GM19238 (cell line): Measurements from ENCODE around the gene DRC1.

ENCODE experiments used
- DNase-seq: peaks from one replicate; pipeline ENCODE4 v3.0.0; 2011; ENCODE audit warnings: low spot score; ENCODE audit not compliant: insufficient read length

Gene DRC1

DNA sequence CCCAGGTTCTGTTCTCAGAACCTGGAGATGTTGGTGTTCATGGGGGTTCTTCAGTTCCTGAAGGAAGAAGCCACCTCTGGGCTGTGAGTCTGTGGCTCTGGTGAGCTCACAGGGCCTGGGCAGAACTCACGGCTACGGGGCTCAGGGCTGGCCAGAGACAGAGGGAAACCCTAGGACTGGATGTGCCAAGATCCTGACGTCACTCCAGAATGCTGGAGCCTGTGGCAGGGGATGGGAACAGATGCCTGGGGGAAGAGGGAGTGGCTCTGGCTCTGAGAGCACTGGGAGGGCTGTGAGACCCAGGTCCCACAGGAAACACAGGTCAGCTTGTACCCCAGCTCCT lies 76.2 kb downstream of the DRC1 start, which contains the start of gene OTOF:
TSS of gene OTOF (minus strand) at position 214 of the 343 bp plus-strand sequence.
- DNase-seq = no peak

DNA sequence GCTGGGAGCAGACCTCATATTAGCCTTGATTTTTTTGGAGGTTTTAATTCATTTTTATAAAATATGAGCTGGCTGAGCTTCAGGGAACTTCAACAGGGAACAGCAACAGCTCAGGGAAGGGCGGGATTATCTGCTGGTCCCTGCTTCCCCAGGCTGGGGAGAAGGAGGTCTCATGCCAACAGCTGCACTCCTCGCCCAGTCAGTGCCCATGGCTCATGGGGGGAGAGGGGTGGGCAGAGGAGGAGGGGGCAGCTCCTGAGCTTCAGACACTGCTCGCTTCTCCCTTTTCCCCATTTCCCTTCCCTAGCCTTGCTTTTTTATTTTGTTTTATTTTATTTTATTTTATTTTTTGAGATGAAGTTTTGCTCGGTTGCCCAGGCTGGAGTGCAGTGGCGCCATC lies 76.6 kb downstream of the DRC1 start:
- DNase-seq = no peak

DNA sequence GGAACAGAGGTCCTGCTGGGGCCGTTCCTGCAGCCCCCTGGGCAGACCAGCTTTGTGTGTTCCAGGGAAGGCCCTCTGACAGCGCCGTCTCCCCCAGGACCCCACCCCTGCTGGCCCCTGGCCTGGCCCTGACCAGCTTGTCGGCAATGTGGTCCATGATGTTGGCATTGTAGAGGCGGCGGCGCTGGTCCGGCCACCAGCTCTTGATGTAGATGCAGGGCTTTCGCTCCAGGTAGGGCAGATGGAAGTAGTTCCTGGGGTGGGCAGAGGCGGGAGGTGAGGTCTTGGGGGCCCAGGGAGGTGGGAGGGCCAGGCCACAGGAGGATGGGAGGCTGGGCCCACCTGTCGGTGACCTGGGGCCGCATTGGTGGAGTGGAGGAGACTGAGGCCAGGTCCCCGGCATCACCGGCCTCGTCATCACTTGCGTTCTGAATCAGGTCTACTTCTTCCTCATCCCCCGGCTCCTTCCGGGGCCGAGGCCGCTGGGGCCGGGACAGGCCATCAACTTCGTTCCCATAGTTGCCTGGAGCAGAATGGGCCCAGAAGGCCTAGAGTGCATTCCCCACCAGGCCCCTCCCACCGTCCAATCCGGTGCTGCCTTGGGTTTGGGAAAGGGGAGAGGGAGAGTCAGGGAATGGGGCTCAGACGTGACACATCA lies 77.5 kb downstream of the DRC1 start:
- no peak for DNase-seq

DNA sequence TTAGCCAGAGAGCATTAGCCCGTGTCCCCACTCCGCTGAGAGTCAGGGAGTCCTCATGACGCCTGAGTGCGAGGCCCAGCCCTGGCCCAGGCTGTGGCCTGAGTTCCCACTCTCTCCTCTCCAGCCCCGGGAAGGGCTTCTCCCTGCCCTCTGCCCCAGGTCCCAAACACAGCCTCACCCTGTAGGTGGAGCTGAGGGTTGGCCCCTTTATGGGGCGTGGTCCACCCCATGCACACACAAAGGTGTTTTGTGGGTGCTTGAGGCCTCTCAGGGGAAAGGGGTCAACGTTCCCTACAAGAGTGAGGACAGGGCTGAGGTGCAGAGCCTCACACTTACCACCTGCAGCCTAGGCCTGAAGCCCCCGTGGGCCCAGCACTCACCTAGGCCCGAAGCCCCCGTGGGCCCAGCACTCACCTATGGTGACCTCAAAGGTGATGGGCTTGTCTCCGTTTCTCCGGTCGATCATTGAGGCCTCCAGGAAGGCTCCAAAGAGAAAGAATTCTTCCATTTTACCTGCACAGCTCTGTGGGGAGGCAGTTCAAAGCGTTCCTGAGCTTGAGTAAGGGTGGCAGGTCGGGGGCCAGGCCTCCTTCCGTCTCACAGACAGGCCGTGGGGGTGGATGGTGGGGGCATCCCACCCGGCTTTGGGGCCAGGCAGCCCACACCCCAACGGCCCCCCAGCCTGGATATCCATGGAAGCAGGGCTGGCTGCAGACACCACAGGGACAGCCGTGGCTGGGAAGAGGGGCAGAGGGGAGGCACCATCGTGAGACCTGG lies 78.3 kb downstream of the DRC1 start:
- DNase-seq = no peak

DNA sequence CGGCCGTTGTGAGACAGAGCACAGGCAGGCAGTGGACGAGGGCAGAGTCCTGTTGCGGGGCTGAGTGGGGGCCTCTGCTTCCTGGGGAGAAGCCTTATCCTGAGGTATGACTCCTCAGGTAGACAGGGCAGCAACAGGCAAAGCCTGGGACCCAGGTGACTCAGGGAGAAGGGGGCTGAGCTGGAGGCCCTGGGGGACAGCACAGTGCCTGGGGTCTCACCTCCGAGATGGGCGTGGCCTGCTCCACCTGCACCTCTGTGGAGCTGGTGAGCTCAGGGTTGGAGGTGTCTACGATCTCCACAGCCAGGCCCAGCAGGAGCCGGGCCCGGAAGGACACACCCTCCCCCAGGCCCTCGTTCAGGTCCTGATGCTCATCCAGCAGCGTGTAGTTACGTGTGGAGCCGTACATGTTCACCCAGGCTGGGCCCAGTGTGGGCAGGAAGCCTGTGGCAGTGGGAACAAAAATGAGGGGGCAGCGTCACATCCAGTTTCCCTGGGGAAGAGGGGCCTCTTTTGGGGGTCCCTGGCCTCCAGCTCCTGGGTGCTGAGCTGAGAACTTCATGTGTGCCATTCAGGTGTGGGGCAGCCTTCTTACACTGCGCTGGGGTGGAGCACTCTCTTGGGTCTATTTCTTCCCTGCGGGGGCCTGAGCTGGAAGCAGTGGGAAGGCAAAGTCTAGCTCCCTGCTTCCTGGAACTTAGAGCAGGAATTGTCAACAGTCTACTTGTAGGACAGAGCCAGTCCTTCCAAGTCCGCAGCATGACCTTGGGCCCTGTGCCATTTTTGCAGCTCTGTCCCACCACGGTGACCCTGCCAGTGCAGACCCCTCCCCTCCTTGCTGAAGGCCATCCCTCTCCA lies 79.1 kb downstream of the DRC1 start:
- DNase-seq = no peak

DNA sequence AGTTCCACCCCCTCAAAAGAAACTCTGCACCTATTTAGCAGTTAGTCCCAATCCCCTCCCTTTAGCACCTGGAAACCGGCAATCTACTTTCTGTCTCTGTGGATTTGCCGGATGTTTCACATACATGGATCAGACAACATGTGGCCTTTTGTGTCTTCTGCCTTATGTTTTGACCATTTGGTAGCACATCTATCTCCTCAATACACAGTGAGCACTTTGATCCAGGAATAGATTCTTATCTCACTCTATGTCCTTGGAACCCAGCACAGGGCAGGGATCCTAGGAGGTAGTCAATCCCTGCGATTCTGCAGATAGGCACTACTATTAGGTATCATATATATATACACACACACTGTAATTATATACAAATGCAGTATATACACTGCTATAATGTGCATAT lies 80.0 kb downstream of the DRC1 start:
- no peak for DNase-seq

DNA sequence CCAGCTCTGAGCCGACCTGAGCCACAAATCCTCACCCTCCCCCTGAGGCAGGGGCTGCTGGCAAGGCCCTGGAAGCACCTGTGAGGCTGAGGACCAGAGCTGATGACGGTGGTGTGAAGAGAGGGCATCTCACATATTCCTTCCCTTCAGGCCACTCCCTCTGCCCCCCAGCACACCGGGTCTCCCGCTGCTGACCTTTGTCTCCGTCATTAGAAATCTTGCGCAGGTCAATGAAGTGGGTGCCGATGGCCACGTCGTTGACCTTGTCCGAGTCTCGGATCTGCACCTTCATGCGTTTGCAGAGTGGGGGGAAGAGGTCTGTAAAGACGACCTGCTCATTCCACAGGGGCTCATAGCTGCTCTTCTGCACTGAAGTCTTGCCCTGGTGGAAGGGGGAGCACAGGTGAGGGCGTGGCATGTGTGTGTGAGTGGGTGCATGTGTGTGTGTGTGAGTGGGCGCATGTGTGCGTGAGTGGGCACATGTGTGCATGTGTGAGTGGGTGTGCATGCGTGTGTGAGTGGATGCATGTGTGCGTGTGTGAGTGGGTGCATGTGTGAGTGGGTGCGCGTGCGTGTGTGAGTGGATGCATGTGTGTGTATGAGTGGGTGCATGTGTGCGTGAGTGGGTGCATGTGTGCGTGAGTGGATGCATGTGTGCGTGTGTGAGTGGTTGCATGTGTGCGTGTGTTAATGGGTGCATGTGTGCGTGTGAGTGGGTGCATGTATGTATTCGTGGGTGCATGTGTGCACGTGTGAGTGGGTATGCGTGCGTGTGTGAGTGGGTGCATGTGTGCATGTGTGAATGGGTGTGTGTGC lies 80.7 kb downstream of the DRC1 start:
- DNase-seq = no peak

DNA sequence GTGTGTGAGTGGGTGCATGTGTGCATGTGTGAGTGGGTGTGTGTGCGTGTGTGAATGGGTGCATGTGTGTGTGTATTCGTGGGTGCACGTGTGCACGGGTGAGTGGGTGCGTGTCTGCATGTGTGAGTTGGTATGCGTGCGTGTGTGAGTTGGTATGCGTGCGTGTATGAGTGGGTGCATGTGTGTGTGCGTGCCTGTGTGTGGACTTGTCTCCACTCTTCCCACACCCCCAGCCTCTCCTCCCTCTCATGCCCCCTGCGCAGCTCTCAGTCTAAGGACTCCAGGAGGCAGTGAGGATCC lies 81.3 kb downstream of the DRC1 start:
- DNase-seq = no peak

DNA sequence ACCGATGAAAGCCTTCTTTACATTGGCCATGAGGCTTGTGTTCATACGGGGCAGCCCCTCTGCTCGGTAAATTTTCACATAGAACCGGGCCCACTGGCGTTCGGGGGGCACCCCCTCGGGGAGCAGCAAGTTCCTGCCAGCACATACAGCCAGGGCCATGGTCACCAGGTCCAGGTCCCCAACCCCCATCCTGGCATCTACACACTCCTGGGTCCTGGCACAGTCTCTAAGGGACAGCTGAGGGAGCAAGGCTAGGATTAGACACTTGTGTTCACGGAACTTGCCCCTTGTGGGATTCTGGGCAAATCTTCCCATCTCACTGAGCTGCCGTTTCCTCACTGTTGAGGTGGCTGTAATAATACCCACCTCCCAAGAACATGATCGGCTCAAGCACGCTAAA lies 81.8 kb downstream of the DRC1 start:
- DNase-seq = no peak

DNA sequence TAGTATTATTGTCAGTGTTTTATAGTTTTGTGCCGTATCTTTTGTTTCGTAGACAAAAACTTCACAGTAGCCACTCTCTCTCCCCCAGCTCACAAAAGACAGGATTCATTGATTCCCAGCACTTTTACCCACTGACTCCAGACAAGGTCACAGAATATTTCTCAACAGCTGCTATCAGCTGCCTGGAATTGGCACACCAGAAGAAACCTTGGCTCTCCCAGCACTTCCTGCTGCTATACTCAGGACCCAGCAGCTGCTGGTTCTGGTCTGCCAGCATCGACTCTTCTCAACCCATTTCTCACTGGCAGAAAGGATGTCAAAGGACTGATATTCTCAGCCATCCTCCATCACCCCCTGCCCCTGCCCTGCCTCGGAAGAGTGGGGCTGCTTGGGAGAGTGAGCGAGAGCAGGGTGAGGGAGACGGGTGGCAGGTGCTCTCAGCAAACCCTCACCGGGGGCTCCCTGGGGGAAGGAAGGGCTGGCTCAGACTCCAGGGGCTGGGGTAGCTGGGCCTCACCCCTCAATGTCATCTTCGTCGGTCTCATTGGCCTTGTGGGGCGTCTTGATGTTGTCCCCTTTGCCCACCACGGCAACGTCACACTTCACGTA lies 82.3 kb downstream of the DRC1 start:
- no peak for DNase-seq

DNA sequence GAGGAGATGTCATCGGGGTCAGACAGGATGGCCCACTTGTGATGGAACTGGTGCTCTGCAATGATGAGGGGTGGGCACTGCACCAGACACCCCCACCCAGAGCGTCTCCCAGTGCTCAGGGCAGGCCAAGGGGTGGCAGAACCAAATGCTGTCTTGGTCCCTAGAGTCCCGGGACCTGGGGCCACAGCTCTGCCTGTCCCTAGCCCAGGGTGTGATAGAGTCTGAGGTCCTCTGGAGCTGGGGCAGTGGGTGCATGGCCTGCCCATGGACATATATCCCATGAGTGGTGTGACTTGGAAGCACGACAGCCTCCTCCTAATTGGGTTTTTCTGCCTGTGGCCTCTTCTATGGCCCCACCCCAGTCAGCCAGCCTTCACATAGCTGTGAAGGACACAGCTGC lies 82.9 kb downstream of the DRC1 start:
- DNase-seq = no peak

DNA sequence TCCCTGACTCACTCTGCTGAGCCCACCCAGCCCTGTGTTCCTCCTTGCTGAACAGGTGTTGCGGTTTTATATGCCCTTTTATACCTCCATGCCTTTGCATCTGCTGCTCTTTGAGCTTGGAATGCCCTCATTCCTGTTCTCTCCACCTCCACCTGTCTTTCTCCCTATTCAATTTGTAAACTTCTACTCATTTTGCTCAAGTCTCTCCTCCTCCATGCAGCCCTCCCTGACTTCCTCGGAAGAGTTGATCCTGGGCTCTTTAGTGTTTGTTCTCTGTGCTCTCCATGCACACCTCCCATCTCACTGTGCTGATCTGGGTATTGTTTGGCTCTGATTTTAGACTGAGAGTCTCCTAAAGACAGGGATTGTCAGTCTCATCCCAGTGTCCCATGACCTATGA lies 83.4 kb downstream of the DRC1 start:
- DNase-seq = no peak

DNA sequence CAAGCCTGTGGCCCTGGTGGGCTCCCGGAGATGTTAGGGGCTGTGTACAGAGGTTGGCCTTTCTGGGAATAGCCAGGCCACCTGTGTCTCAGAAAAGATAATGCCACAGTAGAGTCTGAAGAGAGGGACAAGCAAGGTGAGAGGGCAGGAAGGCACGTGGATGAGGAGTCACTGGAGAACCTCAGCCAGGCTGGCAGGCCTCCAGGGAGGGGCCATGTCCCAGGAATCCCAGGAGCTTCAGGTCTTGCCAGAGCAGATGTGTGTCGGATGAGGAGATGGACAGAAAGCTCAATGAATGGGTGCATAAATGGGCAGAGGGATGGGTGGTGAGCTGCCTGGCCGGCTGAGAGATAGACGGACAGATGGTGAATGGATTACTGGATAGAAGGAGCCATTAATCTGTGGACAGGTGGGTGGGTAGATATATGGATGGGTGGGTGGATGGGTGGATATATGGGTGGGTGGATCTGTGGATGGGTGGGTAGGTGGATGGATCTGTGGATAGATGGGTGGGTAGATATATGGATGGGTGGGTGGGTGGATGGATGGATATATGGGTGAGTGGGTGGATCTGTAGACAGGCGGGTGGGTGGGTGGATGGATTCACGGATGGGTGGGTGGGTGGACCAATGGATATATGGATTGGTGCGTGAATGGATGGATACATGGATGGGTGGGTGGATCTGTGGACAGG lies 84.2 kb downstream of the DRC1 start:
- DNase-seq = no peak

DNA sequence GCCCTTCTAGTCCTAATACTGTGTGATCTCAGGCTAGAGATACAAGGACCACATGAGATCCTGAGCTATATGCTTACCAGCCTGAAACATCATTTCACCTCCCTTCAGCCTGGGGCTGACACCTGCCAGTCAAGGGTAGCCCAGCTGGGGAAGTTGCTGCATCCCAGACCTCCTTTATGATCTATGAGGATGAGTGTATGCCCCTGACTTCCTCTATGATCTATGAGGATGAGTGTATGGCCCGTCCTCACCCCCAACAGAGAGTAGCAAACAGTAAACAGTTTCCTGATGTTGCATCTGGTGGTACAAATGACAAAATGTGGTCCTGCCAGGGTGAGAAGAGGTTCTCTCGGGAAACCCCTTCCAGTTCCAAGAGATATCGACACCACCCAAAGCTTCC lies 85.1 kb downstream of the DRC1 start:
- no peak for DNase-seq

DNA sequence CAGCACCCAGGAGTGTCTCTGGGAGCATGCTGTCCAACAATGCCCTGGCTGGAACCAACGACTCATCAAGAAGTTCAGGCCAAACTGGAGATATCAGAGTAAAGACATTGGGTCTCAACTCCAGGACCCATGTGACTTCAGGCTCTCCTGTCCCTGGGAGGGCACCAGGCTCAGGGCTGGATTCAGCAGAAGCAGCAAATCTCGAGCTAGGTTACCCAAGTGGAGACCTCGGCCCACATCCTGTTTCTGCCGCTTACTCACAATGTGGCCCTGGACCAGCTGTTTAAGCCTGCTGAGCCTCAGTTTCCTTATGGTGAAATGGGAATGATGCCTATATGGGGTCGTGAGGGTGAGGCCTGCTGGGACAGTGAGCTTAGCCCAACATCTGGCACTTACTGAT lies 85.5 kb downstream of the DRC1 start:
- no peak for DNase-seq

DNA sequence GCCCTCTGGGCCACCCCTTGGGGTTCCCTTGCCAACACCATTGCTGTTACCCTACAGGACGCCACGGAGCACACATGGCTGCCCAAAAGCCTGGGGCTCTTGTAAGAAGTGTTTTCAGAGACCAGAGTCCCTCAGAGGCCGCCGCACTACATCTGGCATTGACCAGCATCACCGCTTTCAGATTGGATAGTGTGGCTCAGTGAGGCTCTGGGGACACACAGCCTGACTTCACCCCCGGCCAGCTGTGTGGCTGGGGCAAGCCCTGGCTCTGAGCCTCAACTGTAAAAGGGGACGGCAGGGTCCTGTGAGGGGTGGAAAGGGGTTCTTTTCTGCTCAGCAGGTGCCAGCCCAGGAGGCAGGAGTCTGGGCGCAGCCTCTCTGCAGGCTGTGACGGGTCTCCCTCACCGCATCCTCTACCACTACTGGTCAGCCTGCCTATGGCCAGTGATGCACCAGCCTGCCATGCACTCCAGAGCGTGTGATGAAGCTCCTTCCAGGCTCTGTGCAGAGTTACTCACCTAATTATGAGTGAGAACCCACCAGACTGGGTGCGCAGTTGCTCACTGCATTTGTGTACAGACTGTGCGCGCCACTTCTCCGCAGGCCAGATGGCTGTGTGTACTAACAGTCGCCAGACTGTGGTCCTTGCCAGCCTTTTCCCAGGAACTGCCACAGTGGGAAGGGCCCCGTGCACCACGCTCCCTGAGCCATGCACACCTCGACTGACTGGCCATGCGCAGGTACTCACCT lies 86.9 kb downstream of the DRC1 start:
- no peak for DNase-seq

DNA sequence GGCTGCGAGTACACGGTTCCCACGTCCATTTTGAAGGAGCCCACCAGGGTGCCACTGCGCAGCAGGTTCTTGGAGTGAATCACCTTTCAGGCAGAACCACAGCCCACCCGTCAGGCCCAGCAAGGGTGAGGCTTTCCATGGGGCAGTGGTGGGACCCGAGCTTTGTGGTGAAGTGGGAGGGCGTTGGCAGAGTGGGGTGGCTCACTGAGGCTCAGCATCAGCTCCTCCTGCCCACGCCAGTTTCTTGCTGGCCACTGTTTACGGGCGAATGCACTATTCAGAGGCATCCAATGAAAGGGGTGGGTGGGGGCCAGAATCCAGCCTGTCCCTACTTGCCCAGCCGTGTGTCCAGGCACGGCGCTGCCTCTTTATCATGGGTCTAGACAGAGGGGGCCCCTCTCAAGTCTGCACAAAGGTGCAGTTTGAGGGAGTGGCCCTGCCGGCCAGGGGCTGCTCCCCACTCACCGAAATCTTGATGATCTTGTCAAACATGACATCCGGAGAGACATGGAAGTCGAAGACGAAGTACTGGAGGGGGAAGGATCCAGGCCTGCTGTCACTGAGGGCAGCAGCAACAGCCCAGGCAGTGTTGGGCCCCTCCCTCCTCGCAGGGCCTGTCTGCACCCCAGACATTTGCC lies 87.6 kb downstream of the DRC1 start:
- no peak for DNase-seq

DNA sequence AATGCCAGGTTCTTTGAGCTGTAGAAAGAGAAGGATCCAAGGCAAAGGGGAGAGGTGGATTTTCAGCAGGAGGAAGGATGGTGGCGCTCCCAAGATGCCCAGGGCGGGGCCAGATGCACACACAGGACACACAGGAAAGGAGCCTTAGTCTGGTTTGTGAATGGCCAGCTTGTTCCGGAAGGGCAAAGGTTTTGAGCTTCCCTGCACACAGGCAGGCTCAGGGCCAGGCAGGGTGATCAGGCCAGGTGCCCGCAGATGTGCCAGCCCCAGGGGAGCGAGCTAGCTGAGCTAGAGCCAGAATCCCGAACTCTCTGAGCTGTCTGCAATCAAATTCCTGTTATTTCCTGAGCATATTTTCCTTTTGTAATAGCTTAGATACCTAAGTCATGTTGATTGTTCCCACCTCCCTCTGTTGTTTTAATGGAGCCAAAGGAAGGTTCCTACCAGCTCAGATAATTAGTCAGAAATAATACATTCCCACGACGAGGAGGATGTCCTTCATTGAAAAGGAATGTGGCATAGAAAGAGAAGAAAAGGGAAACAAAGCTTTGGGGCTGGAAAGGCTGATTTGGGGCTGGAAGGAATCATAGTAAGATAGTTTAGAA lies 89.9 kb downstream of the DRC1 start:
- no peak for DNase-seq
